ENCODE measurements around the gene KRTAP5-5.
"Not testable (repeated sequence)": the region's sequence is repeated elsewhere in the genome, so short reads cannot be mapped to it uniquely, and the experiment has no call there.

KRTAP5-5 gene

GRCh38 chr11:1629326-1630185 is at the start of gene KRTAP5-5:
Gene KRTAP5-5, plus strand, starts transcription at chr11:1629775. Its CDS starts 66 bp downstream, at chr11:1629841.
- TF ChIP-seq JUND (IDR thresholded peaks at IDR 0.05; ENCODE audit: low read depth) = no peak
- DNase-seq (ENCODE audit: low read depth in 1 of 2, low spot score in 1 of 2) = no peak
- in situ Hi-C loops (cut with HindIII; ENCODE audit: low pct_unique_long_range_greater_than_20kb, low sequenced_read_pairs) = no loop called here

- no peak for DNase-seq (ENCODE audit: low read depth in 1 of 2, low spot score in 1 of 2)
- in situ Hi-C loops (cut with HindIII; ENCODE audit: low pct_unique_long_range_greater_than_20kb, low sequenced_read_pairs) = no loop called here
These were observed 47.6 kb upstream of the KRTAP5-5 start for GRCh38 chr11:1581976-1582375.

GRCh38 chr11:1582909-1583308 is 46.7 kb upstream of the KRTAP5-5 start:
- in situ Hi-C loops (cut with HindIII; ENCODE audit: low pct_unique_long_range_greater_than_20kb, low sequenced_read_pairs); DNase-seq (ENCODE audit: low read depth in 1 of 2, low spot score in 1 of 2): not testable (repeated sequence)

More at GRCh38 chr11:1581976-1582375, 47.6 kb upstream of the KRTAP5-5 start:
- TF ChIP-seq JUND (IDR thresholded peaks at IDR 0.05; ENCODE audit: low read depth) = no peak

GRCh38 chr11:1584661-1585370 is 44.8 kb upstream of the KRTAP5-5 start, which contains the start of gene KRTAP5-1:
Gene KRTAP5-1, minus strand, starts transcription at chr11:1585283. Its CDS starts 34 bp downstream, at chr11:1585249.
- in situ Hi-C loops (cut with HindIII; ENCODE audit: low pct_unique_long_range_greater_than_20kb, low sequenced_read_pairs); DNase-seq (ENCODE audit: low read depth in 1 of 2, low spot score in 1 of 2): not testable (repeated sequence)

- no peak for TF ChIP-seq JUND (IDR thresholded peaks at IDR 0.05; ENCODE audit: low read depth)
- no peak for DNase-seq (ENCODE audit: low read depth in 1 of 2, low spot score in 1 of 2)
- in situ Hi-C loops (cut with HindIII; ENCODE audit: low pct_unique_long_range_greater_than_20kb, low sequenced_read_pairs) = no loop called here
These were observed 42.9 kb upstream of the KRTAP5-5 start for GRCh38 chr11:1586699-1587098.

GRCh38 chr11:1589191-1589963 is 40.2 kb upstream of the KRTAP5-5 start:
- in situ Hi-C loops (cut with HindIII; ENCODE audit: low pct_unique_long_range_greater_than_20kb, low sequenced_read_pairs) = not testable (repeated sequence)
- DNase-seq (ENCODE audit: low read depth in 1 of 2, low spot score in 1 of 2) = peak in 1 of 2 experiments; percentile 38

GRCh38 chr11:1589996-1590395 is 39.6 kb upstream of the KRTAP5-5 start:
- no peak for DNase-seq (ENCODE audit: low read depth in 1 of 2, low spot score in 1 of 2)
- TF ChIP-seq JUND (IDR thresholded peaks at IDR 0.05; ENCODE audit: low read depth) = no peak
- in situ Hi-C loops (cut with HindIII; ENCODE audit: low pct_unique_long_range_greater_than_20kb, low sequenced_read_pairs) = no loop called here

GRCh38 chr11:1592628-1593027 is 36.9 kb upstream of the KRTAP5-5 start:
- in situ Hi-C loops (cut with HindIII; ENCODE audit: low pct_unique_long_range_greater_than_20kb, low sequenced_read_pairs) = no loop called here
- no peak for TF ChIP-seq JUND (IDR thresholded peaks at IDR 0.05; ENCODE audit: low read depth)
- DNase-seq (ENCODE audit: low read depth in 1 of 2, low spot score in 1 of 2) = no peak

- DNase-seq (ENCODE audit: low read depth in 1 of 2, low spot score in 1 of 2) = peak in 1 of 2 experiments; percentile 29
- in situ Hi-C loops (cut with HindIII; ENCODE audit: low pct_unique_long_range_greater_than_20kb, low sequenced_read_pairs) = not testable (repeated sequence)
These were observed 33.5 kb upstream of the KRTAP5-5 start for GRCh38 chr11:1595994-1596575.

- DNase-seq (ENCODE audit: low read depth in 1 of 2, low spot score in 1 of 2); in situ Hi-C loops (cut with HindIII; ENCODE audit: low pct_unique_long_range_greater_than_20kb, low sequenced_read_pairs): not testable (repeated sequence)
These were observed 32.9 kb upstream of the KRTAP5-5 start for GRCh38 chr11:1596576-1597121.

GRCh38 chr11:1597331-1597993 is 32.1 kb upstream of the KRTAP5-5 start:
- peak in 1 of 2 experiments; percentile 72 for DNase-seq (ENCODE audit: low read depth in 1 of 2, low spot score in 1 of 2)
- in situ Hi-C loops (cut with HindIII; ENCODE audit: low pct_unique_long_range_greater_than_20kb, low sequenced_read_pairs) = no loop called here
- TF ChIP-seq JUND (IDR thresholded peaks at IDR 0.05; ENCODE audit: low read depth) = no peak

- in situ Hi-C loops (cut with HindIII; ENCODE audit: low pct_unique_long_range_greater_than_20kb, low sequenced_read_pairs) = no loop called here
- no peak for TF ChIP-seq JUND (IDR thresholded peaks at IDR 0.05; ENCODE audit: low read depth)
- DNase-seq (ENCODE audit: low read depth in 1 of 2, low spot score in 1 of 2) = no peak
These were observed 31.6 kb upstream of the KRTAP5-5 start, which contains the start of gene KRTAP5-2 for GRCh38 chr11:1597994-1598380. Gene KRTAP5-2, minus strand, starts transcription at chr11:1598294. Its CDS starts 44 bp downstream, at chr11:1598250.

GRCh38 chr11:1598406-1598805 is 31.2 kb upstream of the KRTAP5-5 start:
- DNase-seq (ENCODE audit: low read depth in 1 of 2, low spot score in 1 of 2); in situ Hi-C loops (cut with HindIII; ENCODE audit: low pct_unique_long_range_greater_than_20kb, low sequenced_read_pairs): not testable (repeated sequence)
